ENCODE measurements around the gene ITGB8. TPM values are rescaled to one million over a fixed set of nuclear protein-coding genes. Genes with fewer than 3 reads are reported as not detected.
A peak's percentile ranks its signal among the peaks of the same experiment; 100 is the strongest.
"Not testable (repeated sequence)": the region's sequence is repeated elsewhere in the genome, so short reads cannot be mapped to it uniquely, and the experiment has no call there.

ITGB8 gene
- total and polyA plus RNA-seq, 9 donors, result 3.7 to 45.5 (median 10.6) TPM

- no peak for DNase-seq
- 78 to 85% (median 85%) methylated on average over 6 of the region's 6 CpGs for WGBS, 3 donors
- intact Hi-C loops (cut with DNase I), result no loop called here
- H3K27me3 ChIP-seq, result no peaks in the 10 kb centered on the region
- H3K36me3 ChIP-seq, result no peaks in the 10 kb centered on the region
- peak overlapping the region in 1 of 2 donors; percentile 15 for H3K27ac ChIP-seq
- H3K9me3 ChIP-seq, result no peaks in the 10 kb centered on the region
- H3K4me3 ChIP-seq, result no peak overlapping the region
- TF ChIP-seq EP300 (IDR thresholded peaks at IDR 0.05) (no peak), CTCF (IDR thresholded peaks at IDR 0.05) (no peak), POLR2A (IDR thresholded peaks at IDR 0.05) (no peak)
- no peaks in the 10 kb centered on the region for H3K4me1 ChIP-seq (ENCODE audit: insufficient read depth)
These were observed 30.9 kb upstream of the ITGB8 start for GRCh38 chr7:20299647-20300312.

GRCh38 chr7:20301311-20301939 lies 29.3 kb upstream of the ITGB8 start:
- TF ChIP-seq CTCF (IDR thresholded peaks at IDR 0.05) (no peak), POLR2A (IDR thresholded peaks at IDR 0.05) (no peak), EP300 (IDR thresholded peaks at IDR 0.05) (no peak)
- Histone ChIP-seq H3K27me3 (no peaks in the 10 kb centered on the region), H3K27ac (no peak overlapping the region), H3K4me3 (no peak overlapping the region), H3K36me3 (no peaks in the 10 kb centered on the region), H3K4me1 (ENCODE audit: insufficient read depth) (peaks cover under 1% of the 10 kb centered on the region), H3K9me3 (no peaks in the 10 kb centered on the region)
- WGBS, 3 donors, result 78 to 92% (median 91%) methylated on average over 4 of the region's 4 CpGs
- no peak for DNase-seq
- intact Hi-C loops (cut with DNase I), result no loop called here

GRCh38 chr7:20302300-20302699 lies 28.4 kb upstream of the ITGB8 start:
- H3K4me3 ChIP-seq; H3K9me3 ChIP-seq; H3K36me3 ChIP-seq; H3K27ac ChIP-seq; DNase-seq; H3K4me1 ChIP-seq (ENCODE audit: insufficient read depth); intact Hi-C loops (cut with DNase I); H3K27me3 ChIP-seq: not testable (repeated sequence)
- WGBS, 3 donors, result 95 to 96% (median 96%) methylated on average over 16 of the region's 16 CpGs

GRCh38 chr7:20302891-20303290 lies 27.8 kb upstream of the ITGB8 start:
- H3K27me3 ChIP-seq, result no peaks in the 10 kb centered on the region
- no peaks in the 10 kb centered on the region for H3K9me3 ChIP-seq
- TF ChIP-seq EP300 (IDR thresholded peaks at IDR 0.05), result no peak
- TF ChIP-seq CTCF (IDR thresholded peaks at IDR 0.05), result no peak
- no peak for TF ChIP-seq POLR2A (IDR thresholded peaks at IDR 0.05)
- DNase-seq, result no peak
- no peak overlapping the region for H3K27ac ChIP-seq
- H3K4me1 ChIP-seq (ENCODE audit: insufficient read depth), result peaks cover 2% of the 10 kb centered on the region
- no peak overlapping the region for H3K4me3 ChIP-seq
- WGBS, 3 donors, result 51 to 63% (median 56%) methylated on average over 1 of the region's 1 CpG
- no peaks in the 10 kb centered on the region for H3K36me3 ChIP-seq
- intact Hi-C loops (cut with DNase I), result no loop called here

GRCh38 chr7:20304366-20304765 lies 26.3 kb upstream of the ITGB8 start:
- peaks cover 2% of the 10 kb centered on the region for H3K4me1 ChIP-seq (ENCODE audit: insufficient read depth)
- H3K27ac ChIP-seq, result no peak overlapping the region
- no peak for TF ChIP-seq EP300 (IDR thresholded peaks at IDR 0.05)
- no peak for TF ChIP-seq CTCF (IDR thresholded peaks at IDR 0.05)
- no peak for TF ChIP-seq POLR2A (IDR thresholded peaks at IDR 0.05)
- intact Hi-C loops (cut with DNase I), result no loop called here
- H3K9me3 ChIP-seq, result no peaks in the 10 kb centered on the region
- WGBS, 3 donors, result 74 to 87% (median 80%) methylated on average over 4 of the region's 4 CpGs
- no peaks in the 10 kb centered on the region for H3K36me3 ChIP-seq
- no peak overlapping the region for H3K4me3 ChIP-seq
- no peak for DNase-seq
- H3K27me3 ChIP-seq, result no peaks in the 10 kb centered on the region

Measured in ovary (tissue), 9 donors.